Fibroblast of skin of left biceps (primary cell): ENCODE data around the gene FAM120C.

Experiments used
- DNase-seq, 2 experiments: peaks; one replicate each; pipeline ENCODE4 v3.0.0-alpha.2; 2013; ENCODE audit warnings: low read depth in 2 of 2

FAM120C gene

DNA sequence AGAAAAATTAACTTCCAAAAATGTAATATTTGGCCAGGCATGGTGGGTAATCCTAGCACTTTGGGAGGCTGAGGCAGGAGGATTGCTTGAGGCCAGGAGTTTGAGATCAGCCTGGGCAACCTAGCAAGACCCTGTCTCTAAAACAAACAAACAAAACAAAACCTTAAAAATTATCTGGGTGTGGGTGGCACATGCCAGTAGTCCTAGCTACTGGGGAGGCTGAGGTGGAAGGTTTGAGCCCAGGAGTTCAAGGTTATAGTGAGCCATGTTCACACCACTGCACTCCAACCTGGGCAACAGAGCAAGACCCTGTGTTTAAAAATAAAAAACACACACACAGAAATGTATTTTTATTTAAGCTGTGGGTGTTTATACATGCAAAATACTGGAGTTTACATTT, 12.0 kb downstream of the FAM120C start:
- DNase-seq = no peak

GRCh38 chrX:54166915-54167314, 16.1 kb downstream of the FAM120C start:
- DNase-seq = no peak

- DNase-seq = no peak
Observed at GRCh38 chrX:54157561-54157960, 25.5 kb downstream of the FAM120C start.

DNA sequence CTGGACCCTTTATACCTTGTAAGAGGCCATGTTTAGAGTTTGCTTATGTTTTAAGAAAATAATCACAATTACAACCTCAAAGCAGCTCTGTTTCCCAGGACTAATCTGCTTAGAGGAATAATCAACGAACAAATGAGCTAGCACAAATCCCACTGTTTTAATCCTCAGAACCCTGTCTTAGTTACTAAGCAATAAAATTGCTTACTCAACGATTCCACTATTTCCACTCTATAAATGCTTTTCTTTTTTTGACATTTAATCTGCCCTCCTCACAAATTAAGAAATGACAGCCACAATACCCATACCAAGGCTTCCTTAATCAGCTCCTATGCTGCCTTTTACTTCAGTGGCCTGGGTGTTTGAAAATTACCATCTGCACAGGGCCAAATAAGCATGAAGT, 48.8 kb downstream of the FAM120C start:
- no peak for DNase-seq

- DNase-seq = no peak
Observed at GRCh38 chrX:54116391-54116790, 66.7 kb downstream of the FAM120C start.

GRCh38 chrX:54093571-54093970, 89.5 kb downstream of the FAM120C start:
- DNase-seq = peak; percentile 15 to 30

DNA sequence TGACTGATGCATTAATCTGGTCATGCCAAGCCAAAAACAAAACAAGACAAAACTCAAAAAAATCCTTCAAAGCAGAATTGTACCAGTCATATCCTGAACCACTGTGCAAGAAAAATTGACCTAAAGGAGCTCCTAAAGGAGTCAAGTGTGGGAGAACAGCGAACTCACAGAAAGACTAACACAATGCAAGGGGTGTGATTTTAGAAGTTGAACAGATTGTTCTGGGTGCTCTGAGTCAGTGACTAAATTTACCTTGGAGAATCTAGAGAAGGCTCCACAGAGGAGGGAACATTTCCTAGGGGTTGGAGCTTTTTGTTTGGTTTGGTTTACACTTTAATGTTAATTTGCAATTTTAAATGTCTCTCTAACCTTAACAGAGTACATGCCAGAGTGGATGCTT, 89.9 kb downstream of the FAM120C start:
- DNase-seq = no peak

DNA sequence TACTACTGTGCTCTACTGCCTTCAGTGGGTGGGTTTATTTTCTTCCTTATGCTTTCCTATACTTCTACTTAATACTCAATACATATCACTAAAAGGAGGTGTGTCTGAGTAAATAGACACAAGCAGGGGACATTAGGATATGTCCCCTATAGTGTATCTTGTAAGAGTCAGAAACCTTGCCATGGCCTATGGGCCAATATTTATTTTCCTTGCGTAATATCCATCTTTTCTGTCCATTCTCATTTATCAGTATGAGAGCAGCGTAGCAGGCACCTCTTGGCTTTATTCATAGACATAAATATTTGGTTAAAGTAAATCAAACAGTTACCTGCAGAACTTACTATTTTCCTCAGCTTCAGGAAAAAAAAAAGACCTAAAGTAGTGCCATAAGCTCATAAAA, 92.2 kb downstream of the FAM120C start:
- no peak for DNase-seq

DNA sequence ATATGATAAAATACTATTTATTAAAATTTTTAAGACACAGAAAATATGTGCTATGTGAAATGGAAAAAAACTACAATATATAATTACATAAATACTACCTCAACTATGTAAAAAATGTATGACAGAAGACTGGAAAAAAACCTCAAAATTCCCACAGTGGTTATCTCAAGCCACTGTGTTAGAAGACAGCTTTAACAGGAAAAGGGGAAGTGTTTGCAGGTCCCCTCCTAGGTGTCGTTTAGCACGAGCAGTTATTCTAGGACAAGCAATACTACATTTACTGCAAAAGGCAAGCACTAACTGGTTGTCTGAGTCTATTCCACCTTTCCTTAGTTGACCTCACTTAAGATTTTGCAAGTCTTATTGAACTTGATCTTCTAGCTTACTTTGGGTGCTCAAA, 93.9 kb downstream of the FAM120C start:
- DNase-seq = no peak

- no peak for DNase-seq
Observed at GRCh38 chrX:54087661-54088060, 95.4 kb downstream of the FAM120C start.

- no peak for DNase-seq
Observed at GRCh38 chrX:54085666-54086065, 97.4 kb downstream of the FAM120C start.

GRCh38 chrX:54076903-54077302, 106.2 kb downstream of the FAM120C start:
- DNase-seq = no peak

DNA sequence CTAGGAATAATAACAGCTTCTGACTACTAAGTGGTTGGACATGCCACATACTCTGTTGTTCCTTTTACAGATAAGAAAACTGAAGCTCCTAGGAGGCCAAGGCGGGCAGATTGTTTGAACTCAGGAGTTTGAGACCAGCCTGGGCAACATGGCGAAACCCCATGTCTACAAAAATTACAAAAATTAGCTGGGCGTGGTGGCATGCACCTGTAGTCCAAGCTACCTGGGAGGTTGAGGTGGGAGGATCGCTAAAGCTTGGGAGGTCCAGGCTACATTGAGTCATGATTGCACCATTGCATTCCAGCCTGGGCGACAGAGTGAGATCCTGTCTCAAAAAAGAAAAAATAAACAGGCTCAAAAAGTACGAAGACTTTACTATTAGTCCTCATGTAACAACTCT, 108.2 kb downstream of the FAM120C start:
- DNase-seq = no peak

DNA sequence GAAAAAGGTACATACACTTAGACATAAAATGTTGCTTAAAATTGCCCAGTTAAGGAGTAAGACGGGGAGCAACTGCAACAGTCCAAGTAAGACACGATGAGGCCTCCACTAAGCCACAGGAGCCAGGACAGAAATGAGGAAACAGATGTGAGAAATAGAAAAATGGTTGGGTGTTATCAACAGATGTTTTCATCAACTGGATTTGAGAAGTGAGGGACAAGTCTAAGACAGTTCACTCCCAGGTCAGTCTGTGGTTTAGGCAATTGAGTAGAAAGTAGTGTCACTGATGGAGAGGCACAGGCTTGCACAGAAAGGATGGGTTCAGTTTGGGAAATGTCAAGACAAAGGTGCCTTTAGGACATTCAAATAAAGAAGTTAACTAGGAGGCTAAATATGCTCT, 115.3 kb downstream of the FAM120C start:
- no peak for DNase-seq

- DNase-seq = no peak
Observed at GRCh38 chrX:54066841-54067240, 116.2 kb downstream of the FAM120C start.

GRCh38 chrX:54064564-54064963, 118.5 kb downstream of the FAM120C start:
- no peak for DNase-seq

- DNase-seq = no peak
Observed at GRCh38 chrX:54063361-54063760, 119.7 kb downstream of the FAM120C start.

- DNase-seq = no peak
Observed at GRCh38 chrX:54049801-54050200, 133.3 kb downstream of the FAM120C start.

DNA sequence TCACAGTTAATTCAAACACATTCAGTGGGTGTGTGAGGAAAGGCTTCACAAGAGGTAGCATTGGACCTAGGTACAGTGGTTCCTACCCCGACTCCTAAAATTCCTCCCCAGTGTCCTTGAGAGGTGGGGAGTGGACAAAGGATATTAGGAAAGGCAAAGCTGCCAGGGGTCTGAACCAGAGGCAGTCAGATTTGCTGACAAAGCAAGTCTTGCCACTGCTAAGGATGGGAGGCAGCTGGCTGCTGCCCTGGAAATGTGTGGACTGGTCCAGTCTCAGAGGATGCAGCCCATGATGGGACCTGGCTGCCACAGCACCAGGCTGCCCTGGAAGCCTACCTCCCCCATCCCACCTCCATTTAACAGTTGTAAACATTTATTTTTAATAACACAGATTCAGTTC, 134.6 kb downstream of the FAM120C start:
- DNase-seq = no peak

DNA sequence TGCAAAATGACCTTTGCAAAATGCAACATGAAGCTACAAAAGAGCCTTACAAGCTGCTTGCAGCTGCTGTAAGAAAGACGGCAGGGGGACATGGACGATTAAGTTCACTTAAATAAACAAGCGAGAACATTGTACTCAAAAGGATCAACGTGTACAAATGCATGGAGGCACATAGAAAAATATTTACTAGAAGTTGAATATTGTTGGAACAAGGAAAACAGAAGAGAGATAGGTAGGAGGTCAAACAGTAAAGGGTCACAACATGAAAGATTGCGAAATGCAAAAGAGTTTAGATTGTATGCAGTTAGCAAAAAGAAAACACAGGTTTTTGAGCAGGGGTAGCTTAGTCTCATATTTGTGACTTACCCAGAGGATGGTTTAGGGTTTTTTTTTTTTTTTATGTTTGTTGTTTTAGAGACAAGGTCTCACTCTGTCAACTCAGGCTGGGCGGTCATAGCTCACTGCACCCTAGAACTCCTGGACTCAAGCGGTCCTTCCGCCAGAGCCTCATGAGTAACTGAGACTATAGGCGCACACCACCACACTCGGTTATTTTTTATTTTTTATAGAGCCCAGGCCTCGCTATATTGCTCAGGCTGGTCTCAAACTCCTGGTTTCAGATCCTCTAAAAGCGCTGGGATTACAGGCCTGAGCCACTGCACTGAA, 137.4 kb downstream of the FAM120C start:
- no peak for DNase-seq

DNA sequence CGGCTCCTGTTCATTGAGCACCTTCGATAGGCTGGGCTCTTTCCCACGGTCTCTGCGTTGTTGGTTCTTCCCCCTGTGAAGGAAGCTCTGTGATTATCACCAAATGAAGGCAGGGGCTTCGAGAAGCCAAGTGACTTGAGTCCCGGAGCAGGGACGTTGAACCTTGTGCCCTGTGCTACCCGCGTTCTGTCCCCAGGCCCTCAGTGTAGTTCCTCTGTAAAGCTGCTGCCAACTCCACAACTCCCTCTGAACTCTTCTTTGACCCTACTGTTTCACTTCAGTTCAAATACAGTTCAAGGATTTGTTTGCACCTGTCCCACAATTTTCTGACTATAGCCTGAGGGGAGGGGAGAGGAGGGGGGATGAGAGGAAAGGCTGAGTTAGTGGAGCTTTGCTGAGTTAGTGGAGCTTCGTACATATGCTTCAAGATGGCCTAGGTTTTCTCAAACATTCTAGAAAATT, 138.1 kb downstream of the FAM120C start:
- no peak for DNase-seq

GRCh38 chrX:54044126-54044876, 138.8 kb downstream of the FAM120C start, which contains the start of gene PHF8:
Gene PHF8 (minus strand): TSS chrX:54044473. CDS start chrX:54042728, 1,745 bp downstream.
- peak; percentile 82 to 84 for DNase-seq

DNA sequence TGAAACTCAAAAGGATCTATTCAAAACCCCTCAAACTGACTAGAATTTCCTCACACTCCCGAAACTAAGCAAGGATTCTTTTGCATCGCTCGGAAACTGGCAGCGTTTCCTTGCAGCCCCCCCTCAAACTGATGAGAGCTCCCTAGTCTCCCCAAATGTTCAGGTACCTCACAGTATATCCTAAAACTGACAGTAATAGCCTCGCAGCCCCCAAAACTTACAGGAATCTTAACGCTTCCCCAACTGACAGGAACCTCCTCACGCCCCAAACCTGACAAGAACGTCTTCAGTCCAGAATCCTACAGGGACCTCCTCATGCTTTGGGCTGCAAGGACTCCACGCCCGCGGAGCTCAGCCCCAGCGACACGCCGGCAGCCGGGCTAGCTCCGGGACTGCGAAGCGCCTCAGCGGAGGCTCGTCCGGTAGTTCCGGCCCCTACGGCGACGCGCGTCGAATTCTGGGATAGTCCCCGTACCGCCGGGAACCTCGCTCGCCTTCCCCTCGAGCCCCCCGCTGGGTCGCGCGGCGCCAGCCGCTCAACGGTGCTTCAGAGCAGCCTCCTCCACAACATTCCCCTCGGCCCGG, 139.4 kb downstream of the FAM120C start:
- no peak for DNase-seq
